Endothelial cell of umbilical vein (primary cell): ENCODE measurements around the gene TTC9B. TPM values are rescaled to one million over a fixed set of nuclear protein-coding genes. Genes with fewer than 3 reads are reported as not detected.

Source experiments
- BruUV-seq: library from RNA; stranded (reverse); fragments of 400-500 nt; replicated peaks from 2 replicates; lab custom pipeline; 2021; lab: Mats Ljungman, UMichigan
- CTCF ChIA-PET: fragments of 300-600, 350-600 bp; sonication (Branson Sonifier 250); formaldehyde crosslinking; loops from one replicate; lab custom pipeline; 2021; ENCODE audit warnings: antibody characterized with exemption, inconsistent platforms; lab: Charles Lee
- POLR2A ChIA-PET: fragments of 300-600, 350-600 bp; sonication (Branson Sonifier 250); formaldehyde crosslinking; loops from one replicate; lab custom pipeline; 2021; ENCODE audit warnings: antibody characterized with exemption, inconsistent platforms; lab: Charles Lee
- DNase-seq: peaks from one replicate; pipeline ENCODE4 v3.0.0-alpha.2; 2011; ENCODE audit warnings: low read depth, low spot score
- FAIRE-seq: peaks from 2 replicates; lab custom pipeline; 2011; peaks lifted over from hg19 to GRCh38; lab: Jason Lieb, UNC
- H2AFZ ChIP-seq: 2 replicates; pipeline ENCODE4 v1.6.0; 2012; ENCODE audit warnings: low read depth, low read length, control low read depth, inconsistent platforms
- H3K27ac ChIP-seq: 2 replicates; pipeline ENCODE4 v1.5.1; 2011; ENCODE audit warnings: low read depth, mild to moderate bottlenecking, control low read depth, low read length, moderate library complexity; ENCODE audit not compliant: insufficient read depth
- H3K27me3 ChIP-seq, 2 experiments: 2 replicates each; pipeline versions ENCODE4 v1.6.0 to v1.6.1; 2011; ENCODE audit warnings: low read length in 2 of 2, mixed read lengths in 1 of 2; ENCODE audit not compliant: control insufficient read depth in 2 of 2, insufficient read depth in 2 of 2
- H3K36me3 ChIP-seq, 2 experiments: 2 replicates in 1 of 2; 3 replicates in 1 of 2; pipeline ENCODE4 v1.5.1; 2011; ENCODE audit warnings: low read length in 2 of 2, mild to moderate bottlenecking in 1 of 2, moderate library complexity in 1 of 2; ENCODE audit not compliant: control insufficient read depth in 2 of 2, insufficient read depth in 2 of 2; ENCODE audit errors: extremely low read depth in 1 of 2
- H3K4me1 ChIP-seq: 3 replicates; pipeline ENCODE4 v1.5.1; 2011; ENCODE audit warnings: mild to moderate bottlenecking, low read length; ENCODE audit not compliant: control insufficient read depth, insufficient read depth; ENCODE audit errors: extremely low read depth
- H3K4me2 ChIP-seq: 2 replicates; pipeline ENCODE4 v1.6.1; 2011; ENCODE audit warnings: low read length, control low read depth, mixed read lengths; ENCODE audit not compliant: insufficient read depth
- H3K4me3 ChIP-seq, 3 experiments: fragments of 200-600 bp in 1 of 3; sonication (generic), shearing (Covaris generic) in 1 of 3; replicated peaks in 1 of 3; 2 replicates each; pipeline ENCODE4 v1.5.1; 2011 to 2016; ENCODE audit warnings: control low read depth in 3 of 3, low read length in 3 of 3, mild to moderate bottlenecking in 2 of 3, inconsistent platforms in 1 of 3, low read depth in 1 of 3, moderate library complexity in 1 of 3; ENCODE audit not compliant: insufficient read depth in 1 of 3
- H3K79me2 ChIP-seq: 2 replicates; pipeline ENCODE4 v1.6.0; 2012; ENCODE audit warnings: low read length, inconsistent platforms; ENCODE audit not compliant: control insufficient read depth, insufficient read depth
- H3K9ac ChIP-seq: replicated peaks from 2 replicates; pipeline ENCODE3; 2011; ENCODE audit warnings: low read length, control low read depth; ENCODE audit not compliant: insufficient read depth; ENCODE audit errors: extremely low read depth
- H3K9me1 ChIP-seq: replicated peaks from 3 replicates; pipeline ENCODE4 v1.6.0; 2011; ENCODE audit warnings: mild to moderate bottlenecking, low read length; ENCODE audit not compliant: control insufficient read depth, insufficient read depth; ENCODE audit errors: extremely low read depth
- H3K9me3 ChIP-seq: replicated peaks from 2 replicates; pipeline ENCODE4 v1.5.1; 2012; ENCODE audit warnings: low read length, inconsistent platforms; ENCODE audit not compliant: control insufficient read depth, insufficient read depth
- H4K20me1 ChIP-seq: replicated peaks from 2 replicates; pipeline ENCODE3; 2011; ENCODE audit warnings: mild to moderate bottlenecking, low read length; ENCODE audit not compliant: control insufficient read depth, insufficient read depth; ENCODE audit errors: extremely low read depth
- CTCF ChIP-seq, 2 donors: IDR thresholded peaks; 1 replicate in 1 of 2; 2 replicates in 1 of 2; pipeline ENCODE4 v1.5.1; 2011; ENCODE audit warnings: low read length in 2 of 2, mild to moderate bottlenecking in 2 of 2, moderate library complexity in 2 of 2, control low read depth in 1 of 2, inconsistent platforms in 1 of 2, low read depth in 1 of 2; ENCODE audit not compliant: insufficient read depth in 1 of 2; ENCODE audit errors: extremely low read depth in 1 of 2
- EZH2 ChIP-seq: IDR thresholded peaks from 2 replicates; pipeline ENCODE4 v1.6.1; 2012; ENCODE audit warnings: borderline replicate concordance, low read depth, mild to moderate bottlenecking, moderate library complexity, low read length, inconsistent platforms; ENCODE audit not compliant: severe bottlenecking
- MAX ChIP-seq: IDR thresholded peaks from 2 replicates; pipeline ENCODE4 v1.6.1; 2011; ENCODE audit not compliant: insufficient read depth, insufficient read length
- MYC ChIP-seq: IDR thresholded peaks from one replicate; pipeline ENCODE4 v1.6.1; 2011; ENCODE audit warnings: mild to moderate bottlenecking, low read depth, low read length
- POLR2A ChIP-seq: IDR thresholded peaks from 2 replicates; pipeline ENCODE4 v1.6.1; 2012; ENCODE audit warnings: low read depth, mild to moderate bottlenecking, control low read depth, low read length
- POLR2AphosphoS5 ChIP-seq: IDR thresholded peaks from 2 replicates; pipeline ENCODE4 v1.6.1; 2012; ENCODE audit warnings: low read depth, mild to moderate bottlenecking, control low read depth, low read length, moderate library complexity; ENCODE audit not compliant: insufficient read depth
- dilution Hi-C: fragments of 300-500 bp; cut with MboI; formaldehyde crosslinking; loops from one replicate; pipeline ENCODE4 v1.15.0; 2019; ENCODE audit warnings: low sequenced_read_pairs; ENCODE audit not compliant: extremely low pct_ligation_motif_present
- intact Hi-C: fragments of 100-400 bp; cut with micrococcal nuclease; formaldehyde crosslinking; loops from one replicate; pipeline ENCODE4 v1.10.0; 2022
- polyA plus RNA-seq, 4 experiments: library from polyadenylated mRNA; depleted of rRNA in 3 of 4; stranded (reverse) in 3 of 4; unstranded in 1 of 4; fragments of >200 nt; gene quantifications; 2 replicates each; pipeline versions ENCODE4 v1.2.1 to v1.2.3, GENCODE V29; 2011 to 2012; ENCODE audit warnings: missing spikeins in 1 of 4
- total RNA-seq: library from RNA; stranded (reverse); gene quantifications from 2 replicates; pipeline ENCODE4 v1.2.3, GENCODE V29; 2021

The TTC9B gene
- total and polyA plus RNA-seq, 2 donors (not counting 3 experiments of a cell fraction or from before 2014, with no cell fraction given), result not detected

- Histone ChIP-seq H3K4me1 (peaks cover 25% of the 10 kb centered on the region), H3K9me1 (no peaks in the 10 kb centered on the region), H3K4me3 (no peak overlapping the region), H3K36me3 (peaks cover 0 to 23% of the 10 kb centered on the region in 2 experiments), H3K9me3 (no peaks in the 10 kb centered on the region), H2AFZ (no peak overlapping the region), H3K4me2 (no peak overlapping the region), H4K20me1 (no peaks in the 10 kb centered on the region), H3K79me2 (no peaks in the 10 kb centered on the region), H3K9ac (no peak overlapping the region), H3K27ac (no peak overlapping the region), H3K27me3 (peaks cover under 1 to 3% of the 10 kb centered on the region in 2 experiments)
- no peak for TF ChIP-seq POLR2AphosphoS5
- TF ChIP-seq POLR2A, result no peak
- no peak for TF ChIP-seq MYC
- TF ChIP-seq EZH2, result no peak
- no peak for TF ChIP-seq MAX
- no peak for TF ChIP-seq CTCF (IDR thresholded peaks at IDR 0.05; ENCODE audit: extremely low read depth in 1 of 2, insufficient read depth in 1 of 2, low read depth in 1 of 2, low read length in 2 of 2)
- no peak for DNase-seq
- FAIRE-seq, result no peak
- intact Hi-C loops, result no loop called here
- dilution Hi-C loops, result no loop called here
- BruUV-seq, result no TSS peak
- ChIA-PET POLR2A (no interaction called here), CTCF (no interaction called here)
These were observed 15.0 kb upstream of the TTC9B start for GRCh38 chr19:40232949-40233810.
